Raji (cell line): ENCODE data around the gene GCK.

ENCODE experiments used
- POLR2A ChIP-seq: IDR thresholded peaks from 2 replicates; pipeline ENCODE4 v1.6.1; 2011; ENCODE audit warnings: low read depth, low read length, control low read depth; ENCODE audit not compliant: insufficient read depth

GCK gene

GRCh38 chr7:44182827-44183226, 6.4 kb downstream of the GCK start:
- TF ChIP-seq POLR2A = no peak

GRCh38 chr7:44180631-44181030, 8.6 kb downstream of the GCK start:
- TF ChIP-seq POLR2A = no peak

GRCh38 chr7:44177570-44178131, 11.6 kb downstream of the GCK start:
- TF ChIP-seq POLR2A = no peak

- TF ChIP-seq POLR2A = no peak
Measured at GRCh38 chr7:44176486-44176885, 12.8 kb downstream of the GCK start.

- TF ChIP-seq POLR2A = no peak
Measured at GRCh38 chr7:44175730-44176129, 13.5 kb downstream of the GCK start.

- no peak for TF ChIP-seq POLR2A
Measured at GRCh38 chr7:44173911-44174693, 15.1 kb downstream of the GCK start.

GRCh38 chr7:44172803-44173424, 16.3 kb downstream of the GCK start:
- no peak for TF ChIP-seq POLR2A

GRCh38 chr7:44172352-44172751, 16.9 kb downstream of the GCK start:
- no peak for TF ChIP-seq POLR2A

- no peak for TF ChIP-seq POLR2A
Measured at GRCh38 chr7:44167920-44168319, 21.3 kb downstream of the GCK start.

- no peak for TF ChIP-seq POLR2A
Measured at GRCh38 chr7:44163591-44163990, 25.6 kb downstream of the GCK start.

GRCh38 chr7:44162785-44163395, 26.3 kb downstream of the GCK start:
- no peak for TF ChIP-seq POLR2A

- TF ChIP-seq POLR2A = no peak
Measured at GRCh38 chr7:44162179-44162578, 27.1 kb downstream of the GCK start.

- no peak for TF ChIP-seq POLR2A
Measured at GRCh38 chr7:44161371-44161770, 27.9 kb downstream of the GCK start.

- TF ChIP-seq POLR2A = no peak
Measured at GRCh38 chr7:44159824-44160630, 29.2 kb downstream of the GCK start.
